GM12801 (cell line): ENCODE data around the gene TMIGD1.

Experiments used
- CTCF ChIP-seq: IDR thresholded peaks from one replicate; pipeline ENCODE4 v1.5.1; 2011; ENCODE audit warnings: control low read depth; ENCODE audit not compliant: insufficient read length; ENCODE audit errors: extremely low read depth

The TMIGD1 gene

GRCh38 chr17:30273373-30273772, 60.5 kb downstream of the TMIGD1 start:
- TF ChIP-seq CTCF = no peak

GRCh38 chr17:30271102-30271501, 62.8 kb downstream of the TMIGD1 start:
- TF ChIP-seq CTCF = no peak

DNA sequence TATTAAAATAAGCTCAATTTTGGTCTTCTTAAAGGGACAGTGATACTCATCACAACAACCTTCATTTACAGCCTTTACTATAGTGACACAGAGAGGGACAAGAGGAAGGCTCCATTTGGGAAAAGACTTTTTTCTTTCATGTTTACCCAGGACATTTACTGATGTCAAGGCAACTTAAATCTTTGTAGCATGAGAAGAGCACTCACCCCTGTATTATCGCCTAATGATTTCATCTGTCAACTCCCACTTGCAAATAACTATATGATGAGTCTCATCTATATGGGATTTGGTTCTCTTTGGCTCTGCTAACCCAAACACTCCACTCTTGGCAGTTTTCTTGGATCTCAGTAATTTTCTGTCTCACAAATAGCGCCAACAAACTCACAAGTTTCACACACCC, 66.2 kb downstream of the TMIGD1 start:
- TF ChIP-seq CTCF = no peak
